ENCODE results near the gene VEGFD. TPM values are rescaled to one million over a fixed set of nuclear protein-coding genes. Genes with fewer than 3 reads are reported as not detected.

Gene VEGFD
- total RNA-seq, 4 donors from 2014 or later = 1.7 to 7.4 (median 1.9) TPM

DNA sequence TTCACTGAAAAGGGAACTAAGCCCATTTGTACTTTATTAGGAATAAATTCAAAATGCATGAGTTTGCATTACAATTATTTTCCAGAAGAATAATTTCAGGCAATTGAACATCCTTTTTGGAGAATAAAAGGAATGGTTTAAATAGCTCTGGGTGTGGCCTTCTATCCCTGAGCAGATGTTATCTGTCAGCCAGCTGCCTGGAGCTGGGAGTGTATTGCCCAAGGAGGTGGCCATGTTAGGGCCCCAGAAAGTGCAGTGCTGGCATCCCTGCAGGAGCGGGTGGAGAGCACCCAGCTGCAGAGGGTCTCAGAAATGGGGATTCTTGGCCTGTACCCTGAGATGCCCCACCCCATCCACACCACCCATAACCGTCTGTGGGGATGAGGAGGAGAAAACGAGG, 21.6 kb upstream of the VEGFD start:
- Histone ChIP-seq H3K36me3 (no peaks in the 10 kb centered on the region), H3K9me3 (no peaks in the 10 kb centered on the region), H3K4me3 (replicated peaks in 1 of 3) (no peak overlapping the region), H3K27ac (no peak overlapping the region), H3K4me1 (no peaks in the 10 kb centered on the region), H3K27me3 (no peaks in the 10 kb centered on the region)
- WGBS, 2 donors = 67 to 100% methylated on average over 1 to 3 of the region's 3 CpGs
- no peak for DNase-seq
- TF ChIP-seq, protein P1, sequence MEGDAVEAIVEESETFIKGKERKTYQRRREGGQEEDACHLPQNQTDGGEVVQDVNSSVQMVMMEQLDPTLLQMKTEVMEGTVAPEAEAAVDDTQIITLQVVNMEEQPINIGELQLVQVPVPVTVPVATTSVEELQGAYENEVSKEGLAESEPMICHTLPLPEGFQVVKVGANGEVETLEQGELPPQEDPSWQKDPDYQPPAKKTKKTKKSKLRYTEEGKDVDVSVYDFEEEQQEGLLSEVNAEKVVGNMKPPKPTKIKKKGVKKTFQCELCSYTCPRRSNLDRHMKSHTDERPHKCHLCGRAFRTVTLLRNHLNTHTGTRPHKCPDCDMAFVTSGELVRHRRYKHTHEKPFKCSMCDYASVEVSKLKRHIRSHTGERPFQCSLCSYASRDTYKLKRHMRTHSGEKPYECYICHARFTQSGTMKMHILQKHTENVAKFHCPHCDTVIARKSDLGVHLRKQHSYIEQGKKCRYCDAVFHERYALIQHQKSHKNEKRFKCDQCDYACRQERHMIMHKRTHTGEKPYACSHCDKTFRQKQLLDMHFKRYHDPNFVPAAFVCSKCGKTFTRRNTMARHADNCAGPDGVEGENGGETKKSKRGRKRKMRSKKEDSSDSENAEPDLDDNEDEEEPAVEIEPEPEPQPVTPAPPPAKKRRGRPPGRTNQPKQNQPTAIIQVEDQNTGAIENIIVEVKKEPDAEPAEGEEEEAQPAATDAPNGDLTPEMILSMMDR (IDR thresholded peaks at IDR 0.05) = no peak
- TF ChIP-seq POLR2A (IDR thresholded peaks at IDR 0.05) = no peak
- intact Hi-C loops (cut with DNase I) = no loop called here

DNA sequence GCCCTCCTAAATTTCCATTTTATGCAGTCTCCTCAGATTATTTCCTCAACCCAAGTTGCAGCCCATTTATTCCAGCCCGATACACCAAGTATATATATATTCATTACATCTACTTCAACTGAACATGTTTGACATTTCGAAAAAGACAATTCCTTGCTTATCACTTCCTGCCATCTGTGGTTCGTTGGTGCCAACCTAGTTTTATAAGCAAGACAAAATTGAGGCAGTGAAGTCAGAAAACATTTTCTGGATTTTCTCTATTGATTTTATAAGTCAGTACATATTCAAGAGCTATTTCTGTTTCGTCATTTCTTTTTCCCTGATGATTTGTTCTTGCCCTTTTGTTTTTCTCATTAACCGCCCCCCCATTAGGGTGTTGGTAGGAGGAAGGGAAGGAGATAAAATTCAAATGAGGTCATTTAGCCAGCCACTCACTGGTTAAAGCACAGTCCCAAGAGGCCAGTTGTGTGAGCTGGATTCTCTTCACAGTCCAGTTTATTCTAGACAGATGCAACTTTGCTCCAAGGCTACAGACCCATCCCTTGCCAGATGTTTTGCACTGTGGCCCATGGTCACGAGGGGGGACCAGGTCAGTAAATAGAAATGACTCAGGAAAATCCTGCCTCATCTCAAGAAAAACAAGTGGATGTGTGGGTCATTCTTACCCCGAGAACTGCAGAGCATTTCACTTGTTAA, 20.3 kb upstream of the VEGFD start:
- H3K9me3 ChIP-seq = no peaks in the 10 kb centered on the region
- no peaks in the 10 kb centered on the region for H3K36me3 ChIP-seq
- no peaks in the 10 kb centered on the region for H3K27me3 ChIP-seq
- H3K4me1 ChIP-seq = no peaks in the 10 kb centered on the region
- H3K27ac ChIP-seq = no peak overlapping the region
- intact Hi-C loops (cut with DNase I) = no loop called here
- WGBS, 2 donors = 68 to 69% methylated on average over 7 of the region's 7 CpGs
- TF ChIP-seq POLR2A (IDR thresholded peaks at IDR 0.05) = no peak
- TF ChIP-seq, protein P1 (IDR thresholded peaks at IDR 0.05) = no peak
- no peak overlapping the region for H3K4me3 ChIP-seq (replicated peaks in 1 of 3)
- DNase-seq = no peak

DNA sequence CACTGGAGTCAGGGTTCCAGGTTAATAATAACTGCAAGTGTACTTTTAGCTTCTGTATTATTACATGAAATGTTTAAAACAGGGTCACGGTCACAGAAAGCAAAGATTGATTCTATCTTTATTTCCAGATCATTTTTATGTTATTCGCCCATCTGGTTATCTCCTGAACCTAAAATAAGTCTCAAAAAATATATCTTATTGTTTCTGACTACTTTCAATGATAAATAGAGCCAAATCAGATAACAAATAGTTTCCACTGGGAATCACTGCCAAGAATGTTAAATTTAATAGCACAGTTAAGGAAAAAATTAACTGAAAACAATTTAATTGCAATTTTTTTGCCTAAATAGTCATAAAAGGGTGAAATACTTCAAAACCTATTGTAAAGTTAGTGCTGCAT, 17.2 kb upstream of the VEGFD start:
- intact Hi-C loops (cut with DNase I) = no loop called here
- TF ChIP-seq, protein P1 (IDR thresholded peaks at IDR 0.05) = no peak
- no peak for TF ChIP-seq POLR2A (IDR thresholded peaks at IDR 0.05)
- WGBS, 2 donors = 35 to 64% methylated on average over 2 of the region's 2 CpGs
- Histone ChIP-seq H3K36me3 (peaks cover 0 to under 1% of the 10 kb centered on the region in 2 donors), H3K4me1 (no peaks in the 10 kb centered on the region), H3K9me3 (no peaks in the 10 kb centered on the region), H3K27me3 (no peaks in the 10 kb centered on the region), H3K4me3 (replicated peaks in 1 of 3) (no peak overlapping the region), H3K27ac (no peak overlapping the region)
- no peak for DNase-seq

DNA sequence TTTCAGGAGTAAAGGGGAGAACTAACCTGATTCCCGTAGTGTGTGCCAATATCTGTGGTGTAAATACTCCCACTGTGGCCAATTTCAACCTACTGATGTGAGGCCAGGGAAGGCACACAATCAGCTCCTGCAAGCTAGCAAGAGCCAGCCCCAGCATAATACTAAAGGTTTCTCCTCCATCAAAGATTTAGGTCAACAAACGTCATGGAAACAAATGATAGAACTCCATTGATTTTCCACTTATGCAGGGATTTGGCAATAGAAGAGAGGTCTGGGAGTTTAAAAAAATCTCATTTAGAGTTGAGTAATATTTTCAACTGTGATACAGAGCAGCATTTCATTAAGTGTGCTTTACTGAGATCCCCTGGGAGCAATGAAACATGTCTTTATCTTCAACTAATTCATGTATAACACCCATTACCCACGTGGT, 15.8 kb upstream of the VEGFD start:
- no peak overlapping the region for H3K27ac ChIP-seq
- intact Hi-C loops (cut with DNase I) = no loop called here
- H3K27me3 ChIP-seq = no peaks in the 10 kb centered on the region
- no peak overlapping the region for H3K4me3 ChIP-seq (replicated peaks in 1 of 3)
- TF ChIP-seq, protein P1 (IDR thresholded peaks at IDR 0.05) = no peak
- no peak for TF ChIP-seq POLR2A (IDR thresholded peaks at IDR 0.05)
- 65 to 85% methylated on average over 3 of the region's 3 CpGs for WGBS, 2 donors
- H3K9me3 ChIP-seq = no peaks in the 10 kb centered on the region
- DNase-seq = no peak
- H3K4me1 ChIP-seq = no peaks in the 10 kb centered on the region
- H3K36me3 ChIP-seq = peaks cover 0 to 2% of the 10 kb centered on the region in 2 donors

DNA sequence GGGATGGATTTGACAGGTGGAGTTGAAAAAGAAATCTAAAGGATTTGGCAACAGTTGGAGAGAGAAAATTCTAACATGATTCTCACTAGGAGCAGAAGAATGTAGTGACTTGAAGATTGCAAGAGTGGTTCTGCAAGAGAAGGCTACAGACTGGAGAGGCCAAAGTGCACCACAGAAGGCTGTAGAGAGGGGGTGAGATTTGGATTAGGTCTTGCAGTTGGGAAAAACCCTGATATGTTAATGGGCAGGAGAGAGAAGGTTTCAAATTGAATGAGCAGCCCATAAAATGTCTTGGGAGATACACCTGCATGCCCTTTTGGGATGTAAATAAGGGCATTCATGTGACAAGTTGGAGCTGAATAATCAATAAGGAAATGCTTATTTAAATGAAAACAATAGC, 14.7 kb upstream of the VEGFD start:
- no peaks in the 10 kb centered on the region for H3K9me3 ChIP-seq
- H3K4me1 ChIP-seq = no peaks in the 10 kb centered on the region
- peaks cover 0 to 2% of the 10 kb centered on the region in 2 donors for H3K36me3 ChIP-seq
- intact Hi-C loops (cut with DNase I) = no loop called here
- no peak overlapping the region for H3K27ac ChIP-seq
- no peaks in the 10 kb centered on the region for H3K27me3 ChIP-seq
- no peak for TF ChIP-seq POLR2A (IDR thresholded peaks at IDR 0.05)
- TF ChIP-seq, protein P1 (IDR thresholded peaks at IDR 0.05) = no peak
- DNase-seq = no peak
- no peak overlapping the region for H3K4me3 ChIP-seq (replicated peaks in 1 of 3)

Data from thyroid gland (tissue), 4 donors.